ENCODE data around the gene DEPDC7. TPM values are rescaled to one million over a fixed set of nuclear protein-coding genes. Genes with fewer than 3 reads are reported as not detected.

The DEPDC7 gene
- total and polyA plus RNA-seq, 12 donors = 0.32 to 3.6 (median 0.67) TPM; not detected in 1

- Histone ChIP-seq H3K9me3 (replicated peaks in 1 of 3) (peaks cover 0 to 8% (median 0%) of the 10 kb centered on the region in 3 donors), H3K4me3 (no peak overlapping the region), H3K27ac (no peak overlapping the region), H3K36me3 (replicated peaks in 1 of 2) (no peaks in the 10 kb centered on the region), H3K27me3 (no peaks in the 10 kb centered on the region), H3K4me1 (replicated peaks in 1 of 2) (no peaks in the 10 kb centered on the region)
- WGBS, 4 donors = 0 to 96% (median 46%) methylated on average over 1 of the region's 1 CpG
- intact Hi-C loops (cut with DNase I) = no loop called here
- TF ChIP-seq POLR2A (IDR thresholded peaks at IDR 0.05) (no peak), CTCF (IDR thresholded peaks at IDR 0.05) (no peak)
- DNase-seq = no peak
Observed at GRCh38 chr11:32990481-32990880, 25.2 kb upstream of the DEPDC7 start.

DNA sequence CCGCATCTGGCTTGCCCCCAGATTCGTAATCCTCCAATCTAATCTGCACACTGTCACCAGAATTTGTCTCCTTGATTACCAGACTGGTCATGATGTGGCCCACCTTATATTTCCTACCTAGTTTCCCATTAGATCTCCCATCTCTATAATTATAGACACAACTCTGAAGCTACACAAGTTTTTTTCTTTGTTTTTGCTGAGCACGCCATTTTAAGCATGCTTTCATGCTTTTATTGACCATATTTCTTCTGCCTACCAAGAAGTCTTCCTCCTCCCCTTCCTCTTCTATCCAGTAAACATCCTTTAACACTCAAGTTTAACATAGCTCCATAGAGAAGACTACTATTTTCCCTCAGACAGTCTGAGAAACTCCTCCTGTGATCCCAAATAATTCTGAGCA is 24.3 kb upstream of the DEPDC7 start:
- DNase-seq = no peak
- WGBS, 4 donors = 77 to 93% (median 85%) methylated on average over 3 of the region's 3 CpGs
- peaks cover 0 to 8% (median 0%) of the 10 kb centered on the region in 3 donors for H3K9me3 ChIP-seq (replicated peaks in 1 of 3)
- H3K27ac ChIP-seq = no peak overlapping the region
- intact Hi-C loops (cut with DNase I) = no loop called here
- no peak overlapping the region for H3K4me3 ChIP-seq
- no peak for TF ChIP-seq POLR2A (IDR thresholded peaks at IDR 0.05)
- TF ChIP-seq CTCF (IDR thresholded peaks at IDR 0.05) = no peak
- no peaks in the 10 kb centered on the region for H3K27me3 ChIP-seq
- no peaks in the 10 kb centered on the region for H3K36me3 ChIP-seq (replicated peaks in 1 of 2)
- H3K4me1 ChIP-seq (replicated peaks in 1 of 2) = no peaks in the 10 kb centered on the region

- intact Hi-C loops (cut with DNase I) = no loop called here
- TF ChIP-seq CTCF (IDR thresholded peaks at IDR 0.05) (no peak), POLR2A (IDR thresholded peaks at IDR 0.05) (no peak)
- no peak for DNase-seq
- no peak overlapping the region for H3K27ac ChIP-seq
- peaks cover 0 to 8% (median 0%) of the 10 kb centered on the region in 3 donors for H3K9me3 ChIP-seq (replicated peaks in 1 of 3)
- H3K4me3 ChIP-seq = no peak overlapping the region
- H3K36me3 ChIP-seq (replicated peaks in 1 of 2) = no peaks in the 10 kb centered on the region
- no peaks in the 10 kb centered on the region for H3K4me1 ChIP-seq (replicated peaks in 1 of 2)
- H3K27me3 ChIP-seq = no peaks in the 10 kb centered on the region
Observed at GRCh38 chr11:32991898-32992297, 23.8 kb upstream of the DEPDC7 start.

- Histone ChIP-seq H3K4me1 (replicated peaks in 1 of 2) (no peaks in the 10 kb centered on the region), H3K36me3 (replicated peaks in 1 of 2) (no peaks in the 10 kb centered on the region), H3K27ac (no peak overlapping the region), H3K4me3 (no peak overlapping the region), H3K9me3 (replicated peaks in 1 of 3) (no peaks in the 10 kb centered on the region), H3K27me3 (no peaks in the 10 kb centered on the region)
- TF ChIP-seq POLR2A (IDR thresholded peaks at IDR 0.05) = no peak
- TF ChIP-seq CTCF (IDR thresholded peaks at IDR 0.05) = no peak
- intact Hi-C loops (cut with DNase I) = no loop called here
- no peak for DNase-seq
Observed at GRCh38 chr11:33000181-33000580, 15.5 kb upstream of the DEPDC7 start.
